PC-9 (cell line): ENCODE results near the gene SPTB. TPM values are rescaled to one million over a fixed set of nuclear protein-coding genes. Genes with fewer than 3 reads are reported as not detected.

ENCODE experiments used
- BruUV-seq: library from RNA; stranded (reverse); fragments of 400-500 nt; replicated peaks from 2 replicates; lab custom pipeline; 2021; lab: Mats Ljungman, UMichigan
- CTCF ChIA-PET: fragments of 300-600 bp; sonication (Branson Sonifier 250); formaldehyde crosslinking; loops from one replicate; lab custom pipeline; 2022; ENCODE audit warnings: antibody characterized with exemption; lab: Charles Lee
- POLR2A ChIA-PET: fragments of 300-600 bp; sonication (Branson Sonifier 250); formaldehyde crosslinking; loops from one replicate; lab custom pipeline; 2022; ENCODE audit warnings: antibody characterized with exemption; ENCODE audit not compliant: unreplicated experiment; lab: Charles Lee
- DNase-seq, 2 experiments: peaks; one replicate each; pipeline versions ENCODE4 v3.0.0 to v3.0.0-alpha.2; 2015 to 2022; ENCODE audit warnings: mixed read lengths in 1 of 2
- H2AFZ ChIP-seq: fragments of 200-600 bp; sonication (generic); 2 replicates; pipeline ENCODE4 v1.8.1; 2017; ENCODE audit warnings: antibody characterized with exemption
- H3F3A ChIP-seq: fragments of 200-600 bp; sonication (generic); 2 replicates; pipeline ENCODE4 v1.8.1; 2017; ENCODE audit warnings: antibody characterized with exemption, mild to moderate bottlenecking, low read depth; ENCODE audit not compliant: insufficient read depth
- H3K27ac ChIP-seq: fragments of 200-600 bp; sonication (generic); 2 replicates; pipeline ENCODE4 v1.6.1; 2016; ENCODE audit warnings: mixed run types
- H3K27me3 ChIP-seq: fragments of 200-600 bp; sonication (generic); 2 replicates; pipeline ENCODE4 v1.6.1; 2016; ENCODE audit warnings: low read depth, mixed run types; ENCODE audit not compliant: insufficient read depth
- H3K36me3 ChIP-seq: fragments of 200-600 bp; sonication (generic); 2 replicates; pipeline ENCODE4 v1.6.1; 2016; ENCODE audit warnings: low read depth, mixed run types
- H3K4me1 ChIP-seq: fragments of 200-600 bp; sonication (generic); replicated peaks from 2 replicates; pipeline ENCODE4 v1.6.1; 2016; ENCODE audit warnings: mixed run types; ENCODE audit not compliant: insufficient read depth
- H3K4me2 ChIP-seq: fragments of 200-600 bp; sonication (generic); 2 replicates; pipeline ENCODE4 v1.6.1; 2017; ENCODE audit warnings: mixed run types
- H3K4me3 ChIP-seq: fragments of 200-600 bp; sonication (generic); 2 replicates; pipeline ENCODE4 v1.6.1; 2016; ENCODE audit warnings: mixed run types
- H3K79me2 ChIP-seq: fragments of 200-600 bp; sonication (generic); 2 replicates; pipeline ENCODE4 v1.6.1; 2017; ENCODE audit warnings: low read depth, mixed run types
- H3K9me2 ChIP-seq: fragments of 200-600 bp; sonication (generic); 2 replicates; pipeline ENCODE4 v1.8.1; 2017; ENCODE audit warnings: mild to moderate bottlenecking; ENCODE audit not compliant: insufficient read depth
- H3K9me3 ChIP-seq: fragments of 200-600 bp; sonication (generic); 2 replicates; pipeline ENCODE4 v1.8.1; 2016; ENCODE audit warnings: low read depth; ENCODE audit not compliant: insufficient read depth
- H4K20me1 ChIP-seq: fragments of 200-600 bp; sonication (generic); 2 replicates; pipeline ENCODE4 v1.8.1; 2017; ENCODE audit not compliant: insufficient read depth
- EZH2 ChIP-seq: fragments of 200-600 bp; sonication (generic); IDR thresholded peaks from 2 replicates; pipeline ENCODE4 v1.8.0; 2017; ENCODE audit warnings: antibody characterized with exemption, low read depth
- intact Hi-C: fragments of 100-400 bp; cut with micrococcal nuclease; formaldehyde crosslinking; loops from one replicate; pipeline ENCODE4 v1.10.0; 2022; ENCODE audit not compliant: unreplicated experiment
- total RNA-seq: library from RNA; stranded (reverse); gene quantifications from 2 replicates; pipeline ENCODE4 v1.2.3, GENCODE V29; 2021
- TF ChIP-seq, protein P1 (sequence below): fragments of 200-600 bp; sonication (generic); conservative IDR thresholded peaks from 2 replicates; pipeline ENCODE4 v1.6.1; 2017; ENCODE audit warnings: mixed run types, antibody characterized with exemption, mild to moderate bottlenecking, moderate library complexity

SPTB gene
- total RNA-seq, 1 experiment from 2014 or later = 0.50 TPM

DNA sequence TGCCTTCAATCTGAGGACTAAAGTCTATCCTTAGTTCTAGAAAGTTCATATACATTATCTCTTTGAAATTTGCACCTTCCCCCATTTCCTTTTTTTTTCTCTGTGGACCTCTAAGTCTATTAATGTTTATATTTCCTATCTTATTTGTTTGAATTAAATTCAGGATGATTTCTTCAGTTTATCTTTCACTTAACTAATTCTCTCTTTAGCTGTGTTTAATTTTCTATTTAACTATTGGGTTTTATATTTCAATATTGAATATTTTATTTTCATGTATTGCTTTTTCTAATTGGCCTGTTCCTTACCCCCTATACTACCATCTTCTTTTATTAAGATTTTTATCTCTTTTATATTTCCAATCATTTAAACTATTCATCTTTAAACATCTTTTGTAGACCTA, 166.0 kb downstream of the SPTB start:
- BruUV-seq = no TSS peak
- Histone ChIP-seq H3K79me2 (peaks cover 96% of the 10 kb centered on the region), H3K9me2 (no peaks in the 10 kb centered on the region), H2AFZ (no peak overlapping the region), H3K4me3 (no peak overlapping the region), H3K4me2 (no peak overlapping the region), H3K4me1 (peaks cover 45% of the 10 kb centered on the region), H3K27ac (no peak overlapping the region), H3K9me3 (peaks cover 18% of the 10 kb centered on the region; the same call in 1 of the 2 replicates), H3F3A (peaks cover 27% of the 10 kb centered on the region), H3K27me3 (no peaks in the 10 kb centered on the region), H4K20me1 (no peaks in the 10 kb centered on the region), H3K36me3 (0 out of 2 replicates have a peak, but pooled peaks cover 10% of the 10 kb centered on the region)
- CTCF ChIA-PET = no interaction called here
- POLR2A ChIA-PET = interaction anchor here (0.6 kb wide), 1 partner anchor 9 kb away, joined by 3 read pairs; the partner anchor contains the start of gene PLEKHG3
- no peak for DNase-seq
- no peak for TF ChIP-seq EZH2
- TF ChIP-seq, protein P1, sequence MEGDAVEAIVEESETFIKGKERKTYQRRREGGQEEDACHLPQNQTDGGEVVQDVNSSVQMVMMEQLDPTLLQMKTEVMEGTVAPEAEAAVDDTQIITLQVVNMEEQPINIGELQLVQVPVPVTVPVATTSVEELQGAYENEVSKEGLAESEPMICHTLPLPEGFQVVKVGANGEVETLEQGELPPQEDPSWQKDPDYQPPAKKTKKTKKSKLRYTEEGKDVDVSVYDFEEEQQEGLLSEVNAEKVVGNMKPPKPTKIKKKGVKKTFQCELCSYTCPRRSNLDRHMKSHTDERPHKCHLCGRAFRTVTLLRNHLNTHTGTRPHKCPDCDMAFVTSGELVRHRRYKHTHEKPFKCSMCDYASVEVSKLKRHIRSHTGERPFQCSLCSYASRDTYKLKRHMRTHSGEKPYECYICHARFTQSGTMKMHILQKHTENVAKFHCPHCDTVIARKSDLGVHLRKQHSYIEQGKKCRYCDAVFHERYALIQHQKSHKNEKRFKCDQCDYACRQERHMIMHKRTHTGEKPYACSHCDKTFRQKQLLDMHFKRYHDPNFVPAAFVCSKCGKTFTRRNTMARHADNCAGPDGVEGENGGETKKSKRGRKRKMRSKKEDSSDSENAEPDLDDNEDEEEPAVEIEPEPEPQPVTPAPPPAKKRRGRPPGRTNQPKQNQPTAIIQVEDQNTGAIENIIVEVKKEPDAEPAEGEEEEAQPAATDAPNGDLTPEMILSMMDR = no peak
- intact Hi-C loops = no loop called here

DNA sequence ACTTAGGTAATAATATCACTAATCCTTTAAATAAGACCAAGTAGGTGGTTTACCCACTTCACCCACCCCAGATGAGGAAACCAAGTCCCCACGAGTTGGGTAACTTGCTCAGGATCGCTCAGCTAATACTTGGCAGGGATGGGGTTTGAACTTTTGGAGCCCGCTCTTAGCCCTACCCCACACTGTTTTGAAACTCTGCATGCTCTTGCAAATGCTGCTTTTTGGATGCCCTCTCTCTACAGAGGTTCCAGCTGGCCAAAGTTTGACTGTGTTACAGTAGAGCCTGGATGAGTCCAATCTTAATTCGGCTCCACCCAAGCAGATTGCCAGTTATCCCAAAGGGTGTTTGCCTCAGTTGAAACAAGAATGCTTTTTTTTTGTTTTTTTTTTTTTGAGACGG, 168.7 kb downstream of the SPTB start:
- Histone ChIP-seq H3K79me2 (peaks cover 92% of the 10 kb centered on the region), H3K27me3 (no peaks in the 10 kb centered on the region), H3K27ac (no peak overlapping the region), H3K36me3 (0 out of 2 replicates have a peak, but pooled peaks cover 10% of the 10 kb centered on the region), H3K4me2 (no peak overlapping the region), H3K4me3 (no peak overlapping the region), H4K20me1 (no peaks in the 10 kb centered on the region), H3K9me2 (no peaks in the 10 kb centered on the region), H3K9me3 (peaks cover 18% of the 10 kb centered on the region; the same call in 1 of the 2 replicates), H3K4me1 (peaks cover 45% of the 10 kb centered on the region), H2AFZ (no peak overlapping the region), H3F3A (peaks cover 30% of the 10 kb centered on the region; the same call in 1 of the 2 replicates)
- intact Hi-C loops = no loop called here
- CTCF ChIA-PET = no interaction called here
- no peak for TF ChIP-seq EZH2
- TF ChIP-seq, protein P1 = no peak
- BruUV-seq = no TSS peak
- POLR2A ChIA-PET = no interaction called here
- no peak for DNase-seq

DNA sequence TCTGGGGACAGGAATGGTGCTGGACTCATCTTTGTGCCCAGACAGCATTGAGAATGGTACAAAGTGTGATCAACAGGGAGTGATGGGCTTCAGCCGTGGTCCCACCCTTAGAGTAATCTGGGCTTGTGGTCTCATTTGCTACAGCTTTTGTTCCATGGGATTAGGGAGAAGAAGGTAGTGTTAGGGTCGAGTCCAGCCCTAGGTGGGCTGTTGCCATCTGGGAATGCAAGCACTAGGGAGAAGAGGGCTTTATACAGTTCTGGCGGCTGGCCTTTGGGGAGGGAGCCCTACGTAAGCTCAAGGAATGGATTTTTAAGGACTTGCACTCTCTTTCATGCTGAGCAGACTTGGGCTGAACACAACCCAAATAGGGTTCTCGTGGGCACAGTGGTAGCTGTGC, 170.6 kb downstream of the SPTB start:
- Histone ChIP-seq H3K9me3 (peaks cover 17% of the 10 kb centered on the region; the same call in 1 of the 2 replicates), H3K4me2 (peak overlapping the region; percentile 61), H3K9me2 (no peaks in the 10 kb centered on the region), H2AFZ (no peak overlapping the region), H3K4me1 (peaks cover 44% of the 10 kb centered on the region), H3K27ac (no peak overlapping the region), H3K79me2 (peaks cover 89% of the 10 kb centered on the region), H3F3A (peaks cover 23% of the 10 kb centered on the region; the same call in 1 of the 2 replicates), H3K4me3 (no peak overlapping the region; the same call in 1 of the 2 replicates), H3K36me3 (0 out of 2 replicates have a peak, but pooled peaks cover 10% of the 10 kb centered on the region), H3K27me3 (no peaks in the 10 kb centered on the region), H4K20me1 (no peaks in the 10 kb centered on the region)
- intact Hi-C loops = loop anchor here (10.0 kb wide), 1 partner anchor 204 kb away; the partner anchor contains the start of genes ZBTB1 and ZBTB25
- ChIA-PET POLR2A (interaction anchor here (1.3 kb wide), 1 partner anchor 16 kb away, joined by 3 read pairs; no protein-coding TSS in a partner anchor), CTCF (no interaction called here)
- DNase-seq = no peak
- TF ChIP-seq, protein P1 = no peak
- TF ChIP-seq EZH2 = no peak
- no TSS peak for BruUV-seq
